Activated CD4-positive, alpha-beta T cell treated with anti-CD3 and anti-CD28 coated beads, Interleukin-2, amount 50 U/mL, for 4 hours (primary cell): Measurements from ENCODE around the gene WIPI1.

Source experiments
- DNase-seq, 2 experiments: peaks; one replicate each; pipeline ENCODE4 v3.0.0-alpha.2; 2020

The WIPI1 gene

GRCh38 chr17:68460146-68460545, 2.9 kb upstream of the WIPI1 start:
- no peak for DNase-seq

DNA sequence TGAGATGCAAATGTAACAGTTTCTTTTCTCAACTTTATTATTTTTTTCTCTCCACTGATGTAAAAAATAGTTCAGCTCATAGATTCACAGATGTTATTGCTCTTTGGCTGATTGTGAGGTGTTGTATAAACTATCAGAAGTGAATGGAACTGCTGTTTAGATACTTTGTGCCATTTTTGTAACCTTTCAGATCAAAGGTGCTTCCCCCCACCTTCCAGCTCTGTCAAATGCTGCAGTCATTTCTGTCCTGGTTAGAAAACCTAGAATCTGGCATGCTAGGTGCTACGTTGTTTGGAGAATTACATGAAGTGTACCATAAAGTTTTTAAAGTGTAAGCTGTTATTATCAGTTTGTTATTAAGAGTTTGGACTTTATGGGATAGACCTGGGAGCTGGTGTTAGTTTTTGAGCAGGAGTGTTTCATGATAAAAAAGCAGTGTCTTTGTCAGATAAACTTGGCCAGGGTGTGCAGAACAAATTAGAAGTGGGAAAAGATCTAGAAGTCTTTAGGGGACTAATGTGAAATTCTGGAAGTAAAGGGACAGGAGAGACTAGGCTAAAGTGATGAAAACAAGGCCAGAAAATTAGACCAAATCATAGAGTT, 1.8 kb upstream of the WIPI1 start:
- no peak for DNase-seq

GRCh38 chr17:68458260-68459036, 1.2 kb upstream of the WIPI1 start:
- DNase-seq = no peak

DNA sequence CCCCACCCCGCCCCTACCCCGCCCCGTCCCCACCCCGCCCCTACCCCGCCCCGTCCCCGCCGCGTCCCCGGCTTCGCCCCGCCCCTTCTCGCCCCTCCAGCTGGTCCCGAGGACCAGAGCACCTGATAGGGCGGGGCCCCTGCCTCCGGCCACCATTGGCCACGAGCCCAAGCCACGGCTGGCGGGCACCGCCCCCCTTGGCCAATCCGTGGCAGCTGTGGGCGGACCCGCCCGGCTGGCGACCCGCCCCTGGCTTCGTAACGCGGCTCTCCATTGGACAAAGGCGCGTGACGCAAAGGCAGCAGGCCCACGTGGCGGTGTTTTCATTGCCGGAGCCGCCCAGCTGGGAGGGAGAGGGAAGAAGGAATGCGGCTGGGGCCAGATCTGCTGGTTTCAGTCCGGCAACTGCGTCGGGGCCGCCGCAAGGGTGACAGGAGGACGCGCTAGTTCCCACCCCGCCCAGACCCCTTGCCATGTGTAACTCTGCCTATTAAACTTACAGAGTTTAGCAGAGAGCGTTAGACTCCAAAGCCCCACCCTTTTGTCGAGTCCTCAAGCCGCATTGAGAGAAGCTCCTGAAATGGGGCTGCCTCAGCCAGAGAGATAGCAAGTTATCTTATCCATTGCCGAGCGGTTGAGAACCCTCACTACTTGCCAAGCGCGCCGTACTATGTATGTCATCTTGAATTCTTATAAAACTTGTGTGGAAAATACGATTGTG, 403 bp upstream of the WIPI1 start:
- DNase-seq = peak; percentile 95 to 96

DNA sequence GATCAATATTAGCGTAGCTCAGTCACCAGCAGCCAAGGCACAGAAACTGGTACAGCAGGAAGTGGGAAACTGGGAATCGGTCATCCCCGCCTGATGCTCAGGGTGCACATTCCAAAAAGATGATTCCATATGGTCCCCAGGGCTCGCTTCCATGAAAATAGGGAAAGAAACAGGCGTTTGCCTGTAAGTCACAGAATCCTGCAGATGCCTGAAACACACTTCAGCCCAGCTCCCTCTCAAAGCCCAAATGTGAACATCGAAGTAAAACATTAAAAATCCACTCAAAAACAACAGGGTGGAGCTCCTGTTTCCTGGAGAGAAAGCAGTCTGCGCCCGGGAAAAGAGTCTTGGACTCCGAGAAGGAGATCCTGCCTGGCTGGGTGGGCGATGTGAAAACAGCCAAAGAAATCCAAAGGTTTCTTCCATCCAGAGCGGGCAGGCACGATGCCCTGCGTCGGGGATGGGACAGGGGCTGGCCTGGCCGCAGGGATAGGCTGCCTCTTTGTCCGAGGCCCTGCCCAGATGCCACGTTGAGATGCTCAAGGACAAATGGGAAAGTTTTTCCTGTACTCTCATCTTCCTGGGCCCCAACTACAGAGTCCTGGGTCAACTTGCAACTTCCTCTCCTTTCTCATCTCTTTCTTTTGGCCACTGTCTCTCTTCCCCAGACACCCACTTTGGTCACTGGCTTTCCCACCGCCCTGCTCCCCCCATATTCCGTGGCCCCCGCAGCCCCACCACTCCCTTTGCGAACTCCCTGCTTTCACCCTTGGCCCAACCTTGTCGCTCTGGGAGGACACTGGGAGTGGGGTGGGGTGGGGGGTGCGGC, 743 bp downstream of the WIPI1 start:
- no peak for DNase-seq

DNA sequence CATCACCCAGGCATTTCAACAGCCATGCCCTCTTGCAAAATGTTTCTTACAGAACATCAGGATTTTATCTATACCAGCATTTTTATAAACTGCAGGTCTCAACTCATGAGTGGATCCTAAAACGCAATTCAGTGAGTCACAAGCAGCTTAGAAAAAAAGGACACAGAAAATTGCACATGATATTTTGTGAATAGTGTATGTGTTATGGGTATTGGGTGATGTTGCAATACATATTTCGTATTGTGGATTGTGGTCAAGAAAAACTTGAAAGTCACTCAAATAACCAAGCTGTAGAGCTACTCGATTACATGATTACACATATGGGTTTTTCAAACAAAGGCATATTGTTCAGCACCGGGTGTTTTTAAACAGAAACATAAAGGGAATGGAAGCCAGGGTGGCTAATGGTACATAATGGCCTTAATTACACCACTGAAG, 1.4 kb downstream of the WIPI1 start:
- no peak for DNase-seq

DNA sequence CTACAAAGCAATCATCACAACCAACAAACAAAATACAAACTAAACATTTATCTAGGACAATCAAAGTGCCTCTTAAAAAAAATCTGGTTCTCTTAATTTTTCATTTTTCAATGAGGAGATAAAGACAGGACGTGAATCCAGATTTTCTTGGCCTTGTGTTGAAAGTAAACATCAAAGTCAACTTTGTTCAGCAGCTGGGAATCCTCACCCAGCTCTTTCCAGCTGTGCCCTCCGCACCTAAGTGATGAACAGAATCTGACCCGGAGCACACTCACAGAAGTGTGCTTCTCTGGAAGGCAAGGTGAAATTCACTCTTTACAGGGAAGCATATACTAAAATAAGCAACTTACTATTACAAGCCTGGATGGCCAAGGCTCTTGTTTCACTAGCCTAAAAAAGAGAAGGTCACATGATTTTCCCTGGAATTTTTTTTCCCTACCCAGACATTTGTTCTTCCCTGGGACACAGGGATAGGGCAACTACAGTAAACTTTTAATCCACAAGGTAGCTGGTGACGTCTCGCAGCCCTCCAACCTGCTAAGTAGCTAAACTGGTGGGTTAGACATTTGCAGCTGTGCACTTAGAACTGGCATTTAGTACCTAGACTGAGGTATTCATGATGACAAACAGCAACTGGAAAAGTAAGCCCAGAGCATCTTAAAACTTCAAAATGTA, 3.2 kb downstream of the WIPI1 start:
- DNase-seq = no peak

GRCh38 chr17:68452724-68453290, 4.5 kb downstream of the WIPI1 start:
- no peak for DNase-seq

DNA sequence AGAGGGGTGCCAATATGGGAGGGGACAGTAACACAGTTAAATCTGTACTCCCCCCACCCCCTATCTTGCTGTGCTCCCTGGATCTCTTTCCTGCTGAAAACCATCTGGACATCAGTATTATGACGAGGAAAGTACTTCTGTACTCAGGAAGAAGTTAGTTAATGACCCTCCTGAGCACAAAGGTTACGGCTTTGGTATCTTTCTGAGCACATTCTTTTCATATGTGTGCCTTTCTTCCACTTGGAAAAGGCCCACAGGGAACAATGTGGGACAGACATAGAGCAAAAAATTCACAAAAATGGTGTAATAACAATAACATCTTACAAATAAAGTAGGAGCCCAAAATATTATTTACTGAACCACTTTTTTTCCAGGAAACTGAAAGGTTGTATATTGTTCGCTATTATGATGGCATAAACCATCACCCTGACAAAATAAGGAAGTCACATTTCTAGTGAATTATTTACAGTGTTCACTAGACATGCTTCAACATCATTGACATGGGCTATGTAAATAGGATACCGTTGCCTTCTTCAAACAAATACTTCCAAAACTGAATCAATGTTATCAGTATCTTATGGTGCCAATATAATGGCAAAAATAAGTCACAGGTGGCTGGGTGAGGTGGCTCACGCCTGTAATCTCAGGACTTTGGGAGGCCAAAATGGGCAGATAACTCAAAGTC, 5.5 kb downstream of the WIPI1 start:
- no peak for DNase-seq

- DNase-seq = no peak
Observed at GRCh38 chr17:68450801-68451200, 6.5 kb downstream of the WIPI1 start.

DNA sequence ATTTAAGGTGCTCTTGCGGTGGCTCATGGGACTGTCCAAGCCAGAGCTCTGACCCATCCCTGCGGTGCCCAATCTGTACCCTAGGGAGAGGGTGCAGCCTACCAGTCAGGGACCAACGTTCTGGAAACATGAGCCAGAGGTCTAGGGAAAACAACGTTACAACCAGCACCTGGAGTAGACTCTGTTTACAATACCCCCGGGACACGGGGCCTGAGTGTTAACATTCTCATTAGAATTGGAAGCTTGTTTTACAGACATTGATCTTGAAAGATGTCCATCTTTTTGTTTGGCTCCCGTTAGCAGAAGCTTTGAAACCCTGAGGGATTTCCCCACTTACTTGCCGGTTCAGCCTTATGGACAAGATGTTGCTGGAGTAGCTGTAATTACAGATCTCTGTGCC, 6.9 kb downstream of the WIPI1 start:
- DNase-seq = no peak

- no peak for DNase-seq
Observed at GRCh38 chr17:68449021-68449739, 8.1 kb downstream of the WIPI1 start.

GRCh38 chr17:68446626-68447041, 10.7 kb downstream of the WIPI1 start:
- DNase-seq = no peak

DNA sequence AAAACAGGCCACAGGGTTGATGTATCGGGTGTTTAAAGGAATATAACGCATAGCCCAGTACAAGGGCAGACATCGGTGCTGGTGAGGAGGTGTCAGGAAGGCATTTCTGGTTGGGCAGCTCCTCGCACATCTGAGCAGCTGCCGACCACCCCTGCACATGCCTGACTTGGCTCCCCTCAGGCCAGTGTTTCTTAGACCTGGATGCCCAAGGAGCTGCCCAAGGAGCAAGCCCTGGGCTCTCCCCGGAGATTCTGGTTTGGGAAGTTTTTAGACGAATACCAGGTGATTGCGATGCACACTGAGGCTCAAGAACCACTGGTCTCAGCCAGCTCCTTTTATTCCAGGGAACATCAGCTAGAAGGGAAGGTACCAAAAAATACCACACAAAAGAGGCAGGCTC, 11.6 kb downstream of the WIPI1 start:
- DNase-seq = no peak

DNA sequence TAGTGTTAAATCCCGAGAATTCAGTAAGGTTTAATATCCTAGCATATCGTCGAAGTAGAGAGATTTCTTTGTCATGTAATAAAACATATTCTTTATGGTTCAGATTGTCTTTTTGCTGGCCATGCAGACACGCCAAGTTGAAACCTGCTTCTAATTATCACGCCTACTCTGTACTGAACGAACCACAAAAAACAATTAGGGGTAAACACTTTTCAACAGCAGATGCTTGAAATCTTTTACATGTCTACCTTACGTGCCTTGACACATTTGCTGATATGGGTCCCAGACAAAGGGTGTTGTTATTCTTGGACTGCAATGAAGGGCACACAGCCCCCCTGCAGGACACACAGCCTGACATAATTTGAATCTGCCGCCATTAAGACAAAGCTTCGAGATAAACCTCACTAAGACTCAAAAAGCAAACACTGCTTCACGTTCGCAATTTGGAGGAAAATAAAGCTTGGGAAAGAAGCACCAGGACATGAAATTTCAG, 13.3 kb downstream of the WIPI1 start:
- DNase-seq = no peak

DNA sequence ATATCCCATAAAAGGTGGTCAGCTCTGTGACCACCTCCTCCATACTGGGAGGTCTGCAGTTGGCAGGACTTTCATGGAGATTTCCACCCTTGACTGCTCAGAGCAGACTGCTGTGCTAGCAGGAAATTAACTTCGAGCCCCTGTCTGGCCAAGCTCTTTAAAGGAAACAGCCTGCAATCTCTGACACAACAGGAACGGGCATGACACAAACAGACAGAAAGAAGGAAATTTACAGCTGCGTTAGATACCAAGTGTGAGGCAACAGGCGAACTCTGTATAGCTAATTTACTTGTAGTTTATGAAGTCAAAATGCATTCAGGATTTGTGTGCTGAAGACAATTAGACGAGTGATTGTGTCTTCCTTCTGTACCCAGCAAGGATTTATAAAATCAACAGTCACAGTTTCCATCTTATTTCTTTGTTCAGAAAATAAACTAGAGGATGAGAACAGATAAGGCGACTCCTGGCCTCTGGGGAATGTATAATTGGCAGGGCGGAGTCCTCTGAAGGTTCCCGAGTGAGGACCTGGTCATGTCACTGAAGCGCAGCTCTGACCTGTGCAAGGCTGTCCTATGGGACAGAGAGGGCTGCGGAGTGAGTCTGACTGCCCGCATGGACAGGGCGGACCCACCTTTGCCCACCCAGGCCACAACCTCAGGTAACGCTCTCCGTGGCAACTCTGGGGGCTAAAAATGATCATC, 16.1 kb downstream of the WIPI1 start:
- no peak for DNase-seq

GRCh38 chr17:68440526-68440925, 16.8 kb downstream of the WIPI1 start:
- DNase-seq = no peak

DNA sequence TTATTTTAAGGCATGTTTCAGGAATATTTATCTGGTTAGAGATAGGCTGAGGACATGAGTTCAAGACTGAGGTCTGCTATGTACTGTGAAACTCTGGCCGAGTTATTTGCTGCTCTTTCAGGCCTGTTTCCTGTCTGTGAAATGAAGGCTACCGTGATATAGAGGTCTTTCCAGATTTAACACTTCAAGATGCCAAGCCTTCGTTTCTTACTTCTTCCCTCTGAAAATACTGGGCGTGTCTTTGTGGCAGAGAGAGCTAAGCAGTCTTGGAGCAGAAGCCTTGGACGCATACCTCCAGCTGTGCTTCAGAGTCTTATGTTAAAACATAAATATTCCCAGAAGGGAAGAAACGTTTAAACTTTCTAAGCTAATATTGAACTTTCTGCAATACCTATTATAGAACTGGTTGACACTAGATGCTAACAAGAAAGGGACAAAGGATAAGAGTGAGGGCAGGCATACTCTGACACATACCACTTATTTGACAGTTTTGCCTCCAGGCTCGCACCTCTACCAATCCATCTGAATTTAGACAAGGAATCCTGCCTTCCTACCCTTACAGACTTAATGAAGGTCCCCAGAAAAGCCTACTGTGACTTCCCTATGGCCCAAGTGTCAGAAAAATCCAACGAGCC, 17.5 kb downstream of the WIPI1 start:
- no peak for DNase-seq
